Adrenal gland (tissue), 12 donors: ENCODE results near the gene KCNMA1. TPM values are rescaled to one million over a fixed set of nuclear protein-coding genes. Genes with fewer than 3 reads are reported as not detected.

Experiments
- DNase-seq, 7 donors: peaks; one replicate each; pipeline ENCODE4 v3.0.0-alpha.2; 2019 to 2020
- H3K27ac ChIP-seq, 5 donors: fragments of 200-600 bp; sonication (generic) in 4 of 5; 1 replicate in 3 of 5; 2 replicates in 2 of 5; pipeline versions ENCODE4 v1.5.1 to v1.8.0; 2016 to 2020; ENCODE audit warnings: mild to moderate bottlenecking in 1 of 5
- H3K27me3 ChIP-seq: fragments of 200-600 bp; 2 replicates; pipeline ENCODE4 v1.8.0; 2021
- H3K36me3 ChIP-seq, 2 donors: fragments of 200-600 bp; replicated peaks in 1 of 2; 1 replicate in 1 of 2; 2 replicates in 1 of 2; pipeline versions ENCODE4 v1.5.1 to v1.8.0; 2018 to 2022
- H3K4me1 ChIP-seq, 2 donors: fragments of 200-600 bp; replicated peaks in 1 of 2; 1 replicate in 1 of 2; 2 replicates in 1 of 2; pipeline versions ENCODE4 v1.5.1 to v1.8.0; 2018 to 2021
- H3K4me3 ChIP-seq, 4 donors: fragments of 200-600 bp; sonication (generic) in 3 of 4; one replicate each; pipeline ENCODE4 v1.5.1; 2016 to 2018
- H3K9me3 ChIP-seq, 3 donors: fragments of 200-600 bp; sonication (generic) in 1 of 3; replicated peaks in 1 of 3; 1 replicate in 2 of 3; 2 replicates in 1 of 3; pipeline versions ENCODE4 v1.5.1 to v1.8.0; 2016 to 2021
- POLR2A ChIP-seq, 2 donors: fragments of 450-650 bp; IDR thresholded peaks; one replicate each; pipeline ENCODE4 v1.6.1; 2017; ENCODE audit warnings: antibody characterized with exemption in 2 of 2, mild to moderate bottlenecking in 2 of 2, moderate library complexity in 1 of 2
- WGBS, 4 donors: extraction: QIAGEN DNeasy Blood & Tissue Kit in 2 of 4; methylation state at CpG; one replicate each; pipeline versions ENCODE4 v1.1.5 to v1.1.7; 2013 to 2017; 5-methylcytosine and 5-hydroxymethylcytosine counted together
- intact Hi-C, 2 donors: fragments of 100-400 bp; cut with DNase I; formaldehyde crosslinking; loops; one replicate each; pipeline versions ENCODE4 v1.14.1 to v1.15.0; 2022 to 2023
- polyA plus RNA-seq, 3 donors: library from polyadenylated mRNA; stranded (reverse); fragments of 200-250 nt in 2 of 3; fragments of 350-450 nt in 1 of 3; fragmentation: Illumina TruSeq in 1 of 3; extraction: RNeasy Lipid Tissue Mini Kit (QIAGEN cat#74804) in 1 of 3; gene quantifications; one replicate each; pipeline ENCODE4 v1.2.3, GENCODE V29; 2013 to 2014
- total RNA-seq, 9 donors: library from RNA; depleted of rRNA in 4 of 9; stranded (reverse); fragments of >200 nt in 4 of 9; fragments of 120-200 nt in 1 of 9; fragmentation: NEBNext Ultra II Directional in 1 of 9; extraction: Animal tissue kit (Norgen Biotek cat#: 25700) in 1 of 9; gene quantifications; one replicate each; pipeline versions ENCODE4 v1.1.0 to v1.2.4, GENCODE V29; 2013 to 2023
- TF ChIP-seq, protein P1 (sequence below), 6 experiments: fragments of 450-650 bp in 4 of 6; fragments of 200-600 bp in 2 of 6; sonication (generic) in 1 of 6; IDR thresholded peaks; 1 replicate in 5 of 6; 2 replicates in 1 of 6; pipeline versions ENCODE4 v1.5.1 to v1.8.0; 2016 to 2021; ENCODE audit warnings: antibody characterized with exemption in 6 of 6, mild to moderate bottlenecking in 2 of 6, moderate library complexity in 1 of 6
- donor health status: healthy with polysubstance abuse.
- donor health status: Bipolar disorder and iron deficiency.
- donor health status: DM: yes; HTN: yes; CAD: no.
- donor health status: DM: no; HTN: no; CAD: no.
- donor health status: DM: no; HTN: no; CAD: no.
- donor health status: DM: yes; HTN: yes; CAD: no.

The KCNMA1 gene
- total and polyA plus RNA-seq, 12 donors, result 6.4 to 37.7 (median 13.4) TPM

DNA sequence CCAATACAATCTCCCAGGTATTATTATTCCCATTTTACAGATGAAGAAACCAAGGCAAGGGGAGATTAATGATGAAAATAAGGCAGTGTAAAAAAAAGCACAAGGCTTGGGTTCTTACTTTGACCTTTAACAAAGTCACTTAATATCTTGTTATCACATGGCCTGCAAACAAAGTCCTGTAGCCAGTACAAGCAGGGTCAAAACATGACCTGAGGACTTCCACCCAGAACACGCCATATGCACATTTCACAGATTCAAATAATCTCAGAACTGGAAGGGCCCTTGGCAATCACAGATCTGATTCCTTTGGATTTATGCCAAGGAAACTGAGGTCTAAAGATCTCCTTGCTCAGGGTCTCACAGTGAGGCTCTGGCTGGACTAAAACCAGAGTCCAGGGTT is 162.1 kb downstream of the KCNMA1 start:
- no peak for DNase-seq
- TF ChIP-seq, protein P1, sequence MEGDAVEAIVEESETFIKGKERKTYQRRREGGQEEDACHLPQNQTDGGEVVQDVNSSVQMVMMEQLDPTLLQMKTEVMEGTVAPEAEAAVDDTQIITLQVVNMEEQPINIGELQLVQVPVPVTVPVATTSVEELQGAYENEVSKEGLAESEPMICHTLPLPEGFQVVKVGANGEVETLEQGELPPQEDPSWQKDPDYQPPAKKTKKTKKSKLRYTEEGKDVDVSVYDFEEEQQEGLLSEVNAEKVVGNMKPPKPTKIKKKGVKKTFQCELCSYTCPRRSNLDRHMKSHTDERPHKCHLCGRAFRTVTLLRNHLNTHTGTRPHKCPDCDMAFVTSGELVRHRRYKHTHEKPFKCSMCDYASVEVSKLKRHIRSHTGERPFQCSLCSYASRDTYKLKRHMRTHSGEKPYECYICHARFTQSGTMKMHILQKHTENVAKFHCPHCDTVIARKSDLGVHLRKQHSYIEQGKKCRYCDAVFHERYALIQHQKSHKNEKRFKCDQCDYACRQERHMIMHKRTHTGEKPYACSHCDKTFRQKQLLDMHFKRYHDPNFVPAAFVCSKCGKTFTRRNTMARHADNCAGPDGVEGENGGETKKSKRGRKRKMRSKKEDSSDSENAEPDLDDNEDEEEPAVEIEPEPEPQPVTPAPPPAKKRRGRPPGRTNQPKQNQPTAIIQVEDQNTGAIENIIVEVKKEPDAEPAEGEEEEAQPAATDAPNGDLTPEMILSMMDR (IDR thresholded peaks at IDR 0.05), result no peak
- intact Hi-C loops, result no loop called here
- WGBS, 4 donors, result 73 to 92% (median 88%) methylated on average over 1 of the region's 1 CpG
- no peaks in the 10 kb centered on the region for H3K27me3 ChIP-seq
- H3K36me3 ChIP-seq, result no peaks in the 10 kb centered on the region
- no peak overlapping the region for H3K27ac ChIP-seq
- H3K9me3 ChIP-seq, result no peaks in the 10 kb centered on the region
- no peak overlapping the region for H3K4me3 ChIP-seq
- no peaks in the 10 kb centered on the region for H3K4me1 ChIP-seq

DNA sequence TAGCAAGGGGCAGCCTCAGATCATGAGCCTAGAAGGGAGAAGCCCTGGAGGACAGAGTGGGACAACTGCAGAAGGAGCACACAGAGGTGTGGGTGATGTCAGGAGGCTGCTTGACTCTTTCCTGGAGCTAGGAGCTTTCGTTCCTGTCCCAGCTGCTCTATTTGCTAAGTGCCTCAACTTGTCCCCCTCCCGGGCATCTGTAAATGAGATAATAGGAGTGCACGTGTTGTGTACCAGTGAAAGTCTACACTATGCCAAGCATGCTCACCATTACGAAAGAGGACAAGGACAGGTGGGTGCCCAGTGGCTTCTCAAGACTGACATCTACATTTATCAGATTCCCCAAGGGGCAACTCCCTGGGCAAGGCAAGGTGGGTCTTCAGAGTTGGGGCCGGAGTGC is 162.7 kb downstream of the KCNMA1 start:
- no peaks in the 10 kb centered on the region for H3K4me1 ChIP-seq
- no peak for DNase-seq
- 93 to 97% (median 95%) methylated on average over 5 of the region's 5 CpGs for WGBS, 4 donors
- no peak overlapping the region for H3K27ac ChIP-seq
- intact Hi-C loops, result no loop called here
- TF ChIP-seq, protein P1 (IDR thresholded peaks at IDR 0.05), result no peak
- no peak for TF ChIP-seq POLR2A (IDR thresholded peaks at IDR 0.05)
- H3K36me3 ChIP-seq, result no peaks in the 10 kb centered on the region
- no peak overlapping the region for H3K4me3 ChIP-seq
- no peaks in the 10 kb centered on the region for H3K27me3 ChIP-seq
- no peaks in the 10 kb centered on the region for H3K9me3 ChIP-seq

DNA sequence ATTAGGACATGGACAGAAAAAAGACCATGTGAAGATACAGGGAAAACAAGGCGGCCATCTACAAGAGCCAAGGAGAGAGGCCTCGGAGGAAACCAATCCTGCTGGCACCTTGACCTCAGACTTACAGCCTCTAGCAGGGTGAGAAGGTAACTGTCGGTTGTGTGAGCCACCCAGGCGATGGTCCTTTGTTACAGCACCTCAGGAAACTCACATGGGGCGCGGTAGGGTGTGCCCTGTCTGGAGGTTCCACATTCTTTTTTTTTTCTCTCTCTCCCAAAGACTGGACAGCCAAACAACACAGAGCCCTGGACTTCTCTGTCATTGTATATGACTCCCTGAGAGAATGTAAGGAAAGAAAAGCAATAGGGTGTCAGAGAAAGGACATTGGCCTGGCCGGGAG is 163.2 kb downstream of the KCNMA1 start:
- TF ChIP-seq, protein P1 (IDR thresholded peaks at IDR 0.05), result no peak
- no peak for TF ChIP-seq POLR2A (IDR thresholded peaks at IDR 0.05)
- 88 to 97% (median 94%) methylated on average over 7 of the region's 7 CpGs for WGBS, 4 donors
- H3K27me3 ChIP-seq, result no peaks in the 10 kb centered on the region
- no peaks in the 10 kb centered on the region for H3K4me1 ChIP-seq
- intact Hi-C loops, result no loop called here
- H3K27ac ChIP-seq, result no peak overlapping the region
- H3K9me3 ChIP-seq, result no peaks in the 10 kb centered on the region
- H3K4me3 ChIP-seq, result no peak overlapping the region
- no peaks in the 10 kb centered on the region for H3K36me3 ChIP-seq
- DNase-seq, result no peak

DNA sequence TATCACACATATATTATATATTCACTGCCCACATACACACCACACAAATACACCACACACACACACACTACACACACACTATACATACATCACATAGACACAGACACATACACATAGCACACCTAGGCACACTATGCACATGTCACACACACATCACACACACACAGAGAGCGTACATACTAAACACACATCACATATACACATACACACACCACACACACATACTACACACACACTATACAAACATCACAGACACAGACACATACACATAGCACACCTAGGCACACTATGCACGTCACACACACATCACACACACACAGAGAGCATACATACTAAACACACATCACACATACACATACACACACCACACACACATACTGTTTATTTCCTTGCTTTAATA is 165.5 kb downstream of the KCNMA1 start:
- Histone ChIP-seq H3K27ac (no peak overlapping the region), H3K36me3 (no peaks in the 10 kb centered on the region), H3K4me1 (no peaks in the 10 kb centered on the region), H3K4me3 (no peak overlapping the region), H3K9me3 (no peaks in the 10 kb centered on the region), H3K27me3 (no peaks in the 10 kb centered on the region)
- TF ChIP-seq, protein P1 (IDR thresholded peaks at IDR 0.05), result no peak
- 91 to 95% (median 93%) methylated on average over 2 of the region's 2 CpGs for WGBS, 4 donors
- no peak for DNase-seq
- intact Hi-C loops, result no loop called here
